Breast epithelium (tissue), 3 donors: ENCODE data around the gene VGLL1.

Source experiments
- CTCF ChIP-seq, 3 donors: fragments of 450-650 bp; IDR thresholded peaks; one replicate each; pipeline ENCODE4 v1.5.1; 2016 to 2017; ENCODE audit warnings: antibody characterized with exemption in 3 of 3, mild to moderate bottlenecking in 3 of 3, moderate library complexity in 3 of 3
- POLR2A ChIP-seq: fragments of 450-650 bp; IDR thresholded peaks from one replicate; pipeline ENCODE4 v1.6.1; 2016; ENCODE audit warnings: antibody characterized with exemption, mild to moderate bottlenecking, moderate library complexity
- POLR2AphosphoS5 ChIP-seq, 3 donors: sonication (generic); formaldehyde crosslinking; IDR thresholded peaks; one replicate each; pipeline ENCODE4 v1.6.1; 2017; ENCODE audit warnings: antibody characterized with exemption in 3 of 3

- TF ChIP-seq CTCF (IDR thresholded peaks at IDR 0.05) (no peak), POLR2A (no peak), POLR2AphosphoS5 (IDR thresholded peaks at IDR 0.05) (no peak)
These were observed 2.2 kb upstream of the VGLL1 start for GRCh38 chrX:136529795-136530194.
